HG03460 (cell line): ENCODE results near the gene KCNK5.

Experiments used
- ATAC-seq: cut with Tn5 transposase; IDR thresholded peaks from one replicate; pipeline ENCODE4 v1.9.1; 2021; ENCODE audit not compliant: unreplicated experiment

The KCNK5 gene

DNA sequence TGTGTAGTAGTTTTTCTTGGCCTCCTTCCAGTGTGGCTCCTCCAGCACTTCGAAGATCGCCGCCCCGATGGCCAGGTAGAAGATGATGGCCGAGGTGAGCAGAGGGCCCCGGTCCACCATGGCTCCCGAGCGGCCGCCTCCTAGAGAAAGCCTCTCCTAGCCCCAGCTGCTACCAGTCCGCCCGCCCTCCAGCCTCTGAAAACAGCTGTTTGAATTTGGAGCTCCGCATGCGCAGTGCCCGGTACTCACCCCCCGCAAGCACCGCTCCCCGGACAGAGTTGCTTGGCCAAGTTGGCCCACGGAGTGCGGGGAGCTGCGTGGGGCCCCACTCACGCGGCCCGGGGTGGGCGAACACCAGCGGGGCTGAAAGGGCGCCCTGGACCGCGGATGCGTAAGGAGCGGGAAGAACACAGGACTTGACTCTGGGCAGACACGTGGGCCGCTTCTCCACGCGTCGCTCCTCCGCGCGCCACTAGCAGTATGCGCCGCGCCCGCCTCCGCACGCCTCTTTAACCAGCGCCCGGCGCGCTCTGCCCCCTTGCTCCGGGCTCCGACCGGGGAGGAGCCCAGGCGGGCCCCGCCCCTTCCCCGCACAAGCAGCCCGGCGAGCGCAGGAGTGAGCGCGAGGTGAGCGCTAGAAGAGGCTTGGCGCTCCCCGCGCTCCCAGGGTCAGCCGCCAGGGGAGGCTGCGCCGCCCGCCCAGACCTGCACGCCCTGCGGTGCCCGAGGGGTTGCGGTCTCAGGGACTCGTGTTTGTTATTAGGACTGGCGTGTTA is at the start of gene KCNK5:
TSS of gene KCNK5 (minus strand) at position 484 of the 776 bp plus-strand sequence. CDS start at position 120, 364 bp downstream.
- peak; percentile 61 for ATAC-seq

DNA sequence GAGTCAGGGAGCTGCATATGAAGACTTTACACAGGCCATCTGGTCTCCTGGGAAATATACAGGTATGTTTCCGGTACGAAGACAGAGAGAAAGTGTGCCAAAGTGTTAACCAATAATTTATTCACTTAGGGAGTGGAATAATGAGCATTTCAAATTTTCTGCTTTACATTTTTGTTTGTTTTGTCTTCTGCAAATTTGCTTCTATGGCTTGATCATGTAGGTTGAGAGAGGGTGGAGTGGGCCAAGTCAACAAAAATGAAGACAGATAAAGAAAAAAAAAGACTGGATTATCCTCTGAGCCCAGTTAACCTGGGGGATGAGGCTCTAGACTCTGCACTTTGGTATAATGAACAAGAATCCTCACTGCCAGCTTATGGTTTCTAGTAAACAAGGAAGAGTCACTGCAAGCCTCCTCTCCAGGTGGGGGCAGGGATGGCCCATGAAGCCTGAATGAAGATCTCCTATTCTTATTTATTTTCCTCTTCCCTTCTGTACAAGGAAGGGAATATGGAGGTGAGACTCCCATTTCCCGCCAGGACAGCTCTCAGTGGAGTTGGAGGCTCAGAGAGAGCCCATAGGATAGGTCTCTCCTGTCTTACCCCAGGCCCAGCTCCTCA is 47.2 kb upstream of the KCNK5 start:
- no peak for ATAC-seq

DNA sequence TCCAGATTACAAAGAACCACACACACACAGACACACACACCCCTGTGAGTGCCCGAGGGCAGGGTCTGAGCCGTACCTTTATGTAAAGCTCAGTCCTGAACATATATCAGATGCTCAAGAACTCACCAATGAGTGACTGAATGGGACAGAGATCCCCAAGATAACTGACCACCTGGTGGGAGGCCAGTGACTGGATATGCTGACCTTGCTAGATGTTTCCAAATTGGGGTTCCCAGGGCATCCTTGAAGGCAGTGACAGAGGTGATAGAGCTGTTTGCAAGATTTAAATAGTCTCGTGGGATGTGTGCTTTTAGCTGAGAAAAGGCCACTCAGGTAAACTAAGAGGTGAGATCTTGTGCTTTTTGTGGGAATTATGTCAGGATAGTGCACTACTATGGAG is 45.6 kb upstream of the KCNK5 start:
- no peak for ATAC-seq

GRCh38 chr6:39274471-39274870 is 45.2 kb upstream of the KCNK5 start:
- no peak for ATAC-seq

- no peak for ATAC-seq
Observed at GRCh38 chr6:39273406-39273821, 44.1 kb upstream of the KCNK5 start.

GRCh38 chr6:39269961-39270360 is 40.7 kb upstream of the KCNK5 start:
- ATAC-seq, result no peak

DNA sequence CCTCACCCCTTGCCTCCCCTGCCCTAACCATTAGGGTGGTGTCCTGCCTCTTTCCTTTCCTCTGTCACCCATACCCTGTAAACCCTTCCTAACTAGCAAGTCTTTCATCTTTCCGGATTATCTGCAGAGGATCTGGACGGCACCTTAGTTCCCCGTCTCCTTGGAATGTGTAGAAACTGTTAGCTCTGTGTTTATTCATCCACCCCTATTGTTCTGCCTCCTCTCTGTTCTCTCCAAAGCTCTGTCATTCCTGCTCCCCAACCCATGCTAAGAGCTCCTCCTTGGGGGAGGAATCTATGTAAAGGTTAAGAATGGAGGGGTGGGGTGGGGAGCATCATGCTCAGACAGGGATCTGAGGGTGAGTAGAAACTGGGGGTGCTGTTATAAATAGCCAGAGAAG is 39.4 kb upstream of the KCNK5 start:
- no peak for ATAC-seq

DNA sequence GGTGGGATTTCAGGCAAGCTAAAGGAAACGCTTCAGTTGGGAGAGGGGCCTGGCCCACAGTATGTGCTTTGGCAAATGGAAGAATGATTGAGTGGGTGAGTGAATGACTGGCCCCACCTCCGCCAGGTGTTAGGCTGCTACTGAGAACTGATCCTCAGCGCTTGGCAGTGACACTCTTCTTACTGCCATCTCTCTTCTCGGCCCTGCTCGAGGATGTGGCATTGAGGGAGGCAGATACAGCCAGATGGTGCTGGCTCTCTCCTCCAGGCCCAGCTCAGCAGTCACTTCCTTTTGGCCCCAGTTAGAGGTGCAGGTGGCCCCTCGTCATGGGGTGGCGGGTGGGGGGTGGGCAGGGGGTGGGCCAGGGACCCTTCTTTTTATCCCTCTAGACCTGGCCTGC is 38.9 kb upstream of the KCNK5 start:
- no peak for ATAC-seq

- ATAC-seq, result no peak
Observed at GRCh38 chr6:39266782-39267355, 37.6 kb upstream of the KCNK5 start.

DNA sequence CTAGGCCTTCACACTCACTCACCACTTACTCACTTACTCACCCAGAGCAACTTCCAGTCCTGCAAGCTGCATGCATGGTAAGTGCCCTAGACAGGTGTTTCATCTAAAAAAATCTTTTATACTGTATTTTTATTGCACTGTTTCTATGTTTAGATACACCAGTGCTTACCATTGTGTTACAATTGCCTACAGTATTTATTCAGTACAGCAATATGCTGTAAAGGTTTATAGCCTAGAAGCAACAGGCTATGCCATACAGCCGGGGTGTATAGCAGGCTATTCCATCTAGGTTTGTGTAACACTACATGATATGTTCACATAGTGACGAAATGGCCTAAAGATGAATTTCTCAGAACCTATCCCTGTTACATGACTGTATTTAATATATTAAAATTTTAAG is 37.1 kb upstream of the KCNK5 start:
- no peak for ATAC-seq

DNA sequence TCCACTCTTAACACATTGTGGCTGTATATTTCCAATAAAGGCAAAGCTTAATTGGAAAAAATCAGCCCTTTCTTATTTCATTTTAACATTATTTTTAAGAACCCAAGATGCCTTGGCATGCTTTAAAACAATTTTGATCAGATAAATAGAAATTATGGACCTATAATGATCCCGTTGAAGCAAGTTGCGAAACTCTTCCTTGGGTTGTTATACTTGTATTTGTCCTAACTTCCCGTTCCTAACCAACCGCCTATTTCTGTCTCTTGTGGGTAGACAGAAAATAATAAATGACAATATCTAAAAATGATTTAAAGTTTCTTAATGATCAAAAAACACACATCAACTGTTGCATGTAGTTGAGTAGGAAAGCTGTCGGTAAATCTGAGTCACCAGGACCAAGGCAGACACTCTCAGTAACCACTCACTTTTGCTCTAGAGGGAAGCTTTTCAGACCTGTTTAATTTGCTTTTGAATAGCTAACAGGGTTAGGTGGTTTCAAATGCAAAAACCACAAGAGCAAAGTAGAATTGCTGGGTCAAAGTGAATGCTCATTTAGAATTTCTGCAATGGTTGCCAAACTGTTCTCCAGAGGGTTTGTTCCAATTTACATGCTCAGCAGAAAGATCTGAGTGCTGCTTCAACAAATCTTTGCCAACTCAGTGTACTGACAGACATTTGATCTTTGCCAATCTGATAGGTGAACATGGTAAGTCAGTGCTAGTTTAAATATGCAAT is 34.2 kb upstream of the KCNK5 start:
- ATAC-seq, result no peak

GRCh38 chr6:39261751-39262150 is 32.5 kb upstream of the KCNK5 start:
- ATAC-seq, result no peak

DNA sequence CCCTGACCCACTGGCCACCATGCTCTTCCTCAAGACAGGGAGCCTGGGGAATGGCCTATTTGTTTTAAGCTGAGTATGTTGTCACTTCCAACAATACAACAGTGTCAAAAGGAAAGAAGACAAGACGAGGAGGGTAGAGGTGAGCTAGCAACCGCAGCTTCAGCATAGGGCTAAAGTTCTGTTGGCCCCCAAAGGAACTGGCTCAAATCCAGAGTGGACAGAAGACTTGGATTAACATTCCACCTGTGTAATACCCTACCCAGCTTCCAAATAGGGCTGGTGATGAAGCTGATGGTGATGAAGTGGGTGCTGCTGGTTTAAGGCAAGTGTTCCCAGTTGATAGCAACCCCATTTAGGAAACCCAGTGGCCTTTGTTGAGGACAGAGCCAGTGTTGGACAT is 31.7 kb upstream of the KCNK5 start:
- ATAC-seq, result no peak

DNA sequence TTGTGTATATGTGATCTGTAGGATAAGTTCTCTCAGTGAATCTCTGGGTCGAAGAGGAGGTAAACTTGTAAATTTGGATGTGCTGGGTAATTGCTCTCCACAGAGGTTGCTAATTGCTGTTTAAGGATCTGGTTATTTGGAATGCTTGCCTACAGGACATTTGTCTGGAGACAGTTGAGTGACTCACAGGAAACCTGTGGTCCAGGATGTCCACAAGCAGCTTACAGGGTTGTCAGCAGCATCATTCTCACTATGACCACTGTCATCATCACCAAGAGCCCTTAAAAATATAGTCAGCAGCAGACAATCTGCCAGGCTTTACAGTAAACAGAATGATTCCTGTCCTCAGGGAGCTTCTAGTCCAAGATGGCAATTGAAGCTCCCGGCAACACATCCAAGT is 31.2 kb upstream of the KCNK5 start:
- no peak for ATAC-seq

DNA sequence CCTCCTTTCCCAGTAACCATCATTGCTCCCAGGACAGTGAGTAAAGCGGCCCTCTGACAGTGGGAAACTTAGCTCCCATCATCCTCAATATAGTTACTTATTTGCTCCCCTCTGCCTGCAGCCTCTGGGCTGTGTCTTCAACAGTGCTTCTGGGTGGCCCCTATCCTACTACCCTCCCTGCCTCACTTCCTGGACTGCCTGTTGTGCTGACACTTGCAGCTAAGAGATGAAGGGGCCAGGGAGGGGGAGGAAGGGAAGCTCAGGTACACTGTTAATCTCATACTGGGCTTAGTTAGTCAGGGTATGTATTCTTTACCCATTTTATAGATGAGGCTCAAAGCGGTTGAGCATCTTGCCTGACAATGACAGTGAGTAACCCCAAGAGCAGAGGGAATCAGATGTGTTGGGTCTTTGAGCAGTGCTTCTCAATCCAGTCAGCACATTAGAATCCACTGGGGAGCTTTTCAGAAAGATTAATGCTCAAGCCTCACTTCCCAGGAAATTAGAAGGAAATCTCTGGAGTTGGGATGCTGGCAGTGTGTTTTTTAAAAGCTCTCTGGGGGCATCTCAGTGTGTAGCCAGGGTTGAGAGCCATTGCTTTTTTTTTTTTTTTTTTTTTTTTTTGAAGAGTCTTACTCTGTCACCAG is 27.1 kb upstream of the KCNK5 start:
- ATAC-seq, result no peak

DNA sequence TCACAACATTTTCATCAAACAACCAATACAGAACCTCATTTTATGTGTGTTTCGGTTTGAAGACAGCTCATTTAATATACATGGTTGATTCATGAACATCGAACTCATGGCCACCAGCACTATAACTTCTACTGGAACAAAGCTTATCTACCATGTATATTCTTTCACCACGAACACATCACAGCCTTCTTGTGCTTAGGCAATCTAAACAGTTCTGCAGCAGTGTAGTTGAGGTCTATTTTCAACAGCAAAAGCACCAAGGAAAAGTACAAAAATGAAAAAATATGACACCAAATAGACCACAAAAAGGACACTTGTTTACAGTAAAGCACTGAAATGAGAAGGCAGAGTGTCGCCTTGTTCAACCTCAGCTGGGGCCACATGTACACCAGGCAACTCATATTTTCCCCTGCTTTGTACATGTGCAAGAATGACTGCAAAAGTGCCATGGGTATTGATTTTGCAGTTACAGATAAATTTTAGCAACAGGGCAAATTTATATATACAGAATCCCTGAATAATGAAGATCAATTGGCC is 25.8 kb upstream of the KCNK5 start:
- no peak for ATAC-seq

DNA sequence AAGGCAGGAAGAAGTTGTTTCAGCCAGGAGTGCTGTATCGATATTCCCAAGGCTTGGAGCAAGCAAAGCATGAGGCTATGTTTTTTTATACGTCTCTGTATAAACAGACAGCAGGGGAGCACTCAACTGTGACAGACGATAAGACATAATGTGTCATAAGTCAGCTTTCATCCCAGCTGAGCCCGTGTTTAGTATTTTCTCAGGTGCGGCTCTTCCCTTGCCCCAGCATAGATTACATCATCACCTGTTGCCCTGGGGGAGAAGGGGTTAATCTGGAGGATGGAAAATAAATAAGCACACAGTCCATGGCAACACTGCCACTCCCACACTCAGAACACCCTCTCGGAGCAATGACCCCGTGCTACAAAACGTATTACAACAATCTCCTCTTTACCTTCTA is 22.1 kb upstream of the KCNK5 start:
- ATAC-seq, result no peak

- ATAC-seq, result no peak
Observed at GRCh38 chr6:39250507-39250906, 21.2 kb upstream of the KCNK5 start.

DNA sequence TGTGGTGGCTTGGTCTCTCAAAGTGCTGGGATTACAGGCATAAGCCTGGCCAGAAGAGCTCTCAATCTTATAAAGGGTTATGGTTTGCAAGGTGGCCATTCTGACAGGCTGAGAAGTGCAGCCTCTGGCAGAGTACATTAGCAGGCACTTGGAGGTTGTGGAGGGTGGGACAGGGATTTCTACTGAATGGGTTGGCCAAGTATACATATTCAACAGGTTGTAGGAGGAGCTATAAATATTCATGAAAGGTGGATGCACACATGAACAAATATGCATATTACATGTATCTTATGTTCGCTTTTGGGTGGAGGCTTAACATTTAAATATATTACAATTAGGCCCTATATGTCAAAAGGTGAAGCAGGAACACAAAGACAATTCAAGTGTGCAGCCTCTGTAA is 20.0 kb upstream of the KCNK5 start:
- no peak for ATAC-seq

DNA sequence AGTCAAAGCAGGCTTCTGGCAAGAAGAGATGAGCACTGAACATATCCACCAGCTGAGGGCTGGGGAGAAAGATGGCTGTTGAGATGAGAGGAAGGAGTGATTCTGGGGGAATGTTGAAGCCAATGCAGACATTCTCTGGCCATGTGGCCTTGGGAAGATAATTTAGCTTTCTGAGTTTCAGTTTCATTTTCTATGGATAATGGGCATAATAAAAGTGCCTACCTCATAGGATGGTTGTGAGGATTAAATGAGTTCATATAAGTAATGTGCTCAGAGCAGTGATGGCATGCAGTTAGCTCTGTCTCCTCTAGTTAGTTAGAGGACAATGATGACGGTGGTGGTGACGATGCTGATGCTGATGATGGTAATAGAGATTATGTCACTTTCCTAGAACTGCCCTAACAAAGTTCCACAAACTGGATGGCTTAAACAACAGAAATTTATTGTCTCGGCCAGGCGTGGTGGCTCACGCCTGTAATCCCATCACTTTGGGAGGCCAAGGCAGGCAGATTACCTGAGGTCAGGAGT is 18.5 kb upstream of the KCNK5 start:
- ATAC-seq, result no peak

DNA sequence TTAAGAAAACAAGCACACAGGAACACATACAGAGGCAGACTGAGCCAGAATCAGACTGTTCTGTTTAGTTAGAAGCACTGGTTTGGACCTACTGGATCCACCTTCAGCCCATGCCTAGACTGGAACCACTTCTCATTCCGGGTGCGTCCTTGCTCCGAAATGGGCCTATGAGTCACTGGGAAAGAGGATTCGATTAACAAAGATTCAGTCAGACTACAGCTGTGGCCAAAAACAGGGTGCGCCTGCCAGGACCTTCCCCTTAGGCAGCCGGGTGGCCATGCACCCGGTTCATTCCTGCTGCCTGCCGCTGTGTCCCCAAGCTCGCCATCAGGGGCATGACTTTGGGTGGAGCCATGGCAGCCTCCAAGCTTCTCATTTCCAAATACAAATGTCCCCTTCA is 14.5 kb upstream of the KCNK5 start:
- ATAC-seq, result no peak
